Fibroblast of pulmonary artery (primary cell): Measurements from ENCODE around the gene SLC5A9.

Experiments used
- DNase-seq: peaks from one replicate; pipeline ENCODE4 v3.0.0-alpha.2; 2010; ENCODE audit warnings: low read depth
- H3K4me3 ChIP-seq: replicated peaks from 2 replicates; pipeline ENCODE4 v1.5.1; 2011; ENCODE audit warnings: low read depth, mild to moderate bottlenecking, control low read depth, low read length, moderate library complexity
- CTCF ChIP-seq: IDR thresholded peaks from 2 replicates; pipeline ENCODE4 v1.5.1; 2011; ENCODE audit warnings: mild to moderate bottlenecking, control low read depth, low read length, inconsistent platforms; ENCODE audit errors: missing control alignments

SLC5A9 gene

GRCh38 chr1:48222501-48223242, at the start of gene SLC5A9:
SLC5A9 (plus strand) TSS chr1:48222716; CDS start chr1:48222737, 21 bp downstream.
- DNase-seq: no peak
- TF ChIP-seq CTCF: no peak
- no peak within 1 kb of the TSS for H3K4me3 ChIP-seq

- no peak for TF ChIP-seq CTCF
- no peak overlapping the region for H3K4me3 ChIP-seq
- DNase-seq: no peak
Observed at GRCh38 chr1:48175116-48175515, 47.4 kb upstream of the SLC5A9 start.

- H3K4me3 ChIP-seq: no peak overlapping the region
- TF ChIP-seq CTCF: no peak
- no peak for DNase-seq
Observed at GRCh38 chr1:48177257-48177656, 45.3 kb upstream of the SLC5A9 start.

GRCh38 chr1:48181669-48182367, 40.7 kb upstream of the SLC5A9 start:
- no peak for TF ChIP-seq CTCF
- no peak overlapping the region for H3K4me3 ChIP-seq
- DNase-seq: no peak

GRCh38 chr1:48182439-48182838, 40.1 kb upstream of the SLC5A9 start:
- no peak for DNase-seq
- no peak for TF ChIP-seq CTCF
- H3K4me3 ChIP-seq: no peak overlapping the region

- no peak overlapping the region for H3K4me3 ChIP-seq
- TF ChIP-seq CTCF: no peak
- no peak for DNase-seq
Observed at GRCh38 chr1:48186306-48186839, 36.1 kb upstream of the SLC5A9 start.
